ENCODE results near the gene KNL1.

- TF ChIP-seq POLR2A (IDR thresholded peaks at IDR 0.05) (no peak), CTCF (IDR thresholded peaks at IDR 0.05) (no peak)
Measured at GRCh38 chr15:40597024-40597423, 3.0 kb downstream of the KNL1 start.
